Neural progenitor cell (in vitro differentiated cells): Measurements from ENCODE around the gene LRCH3.

Source experiments
- CTCF ChIP-seq: fragments of 200-600 bp; sonication (generic); IDR thresholded peaks from 2 replicates; pipeline ENCODE4 v1.5.1; 2017; ENCODE audit warnings: antibody characterized with exemption, mild to moderate bottlenecking
- EZH2 ChIP-seq: fragments of 200-600 bp; sonication (generic); IDR thresholded peaks from 2 replicates; pipeline ENCODE4 v1.6.1; 2017; ENCODE audit warnings: antibody characterized with exemption, mild to moderate bottlenecking, moderate library complexity
- EZH2phosphoT487 ChIP-seq: fragments of 200-600 bp; sonication (generic); IDR thresholded peaks from 2 replicates; pipeline ENCODE4 v1.6.1; 2017; ENCODE audit warnings: antibody characterized with exemption

GRCh38 chr3:197873329-197873728, 82.3 kb downstream of the LRCH3 start:
- TF ChIP-seq CTCF (no peak), EZH2phosphoT487 (no peak), EZH2 (no peak)
